SJSA1 (cell line): ENCODE results near the gene RAMP3. TPM values are rescaled to one million over a fixed set of nuclear protein-coding genes. Genes with fewer than 3 reads are reported as not detected.
"Not testable (repeated sequence)": the region's sequence is repeated elsewhere in the genome, so short reads cannot be mapped to it uniquely, and the experiment has no call there.

Source experiments
- DNase-seq, 2 experiments: peaks; one replicate each; pipeline ENCODE4 v3.0.0-alpha.2; 2015 to 2020; ENCODE audit warnings: low spot score in 2 of 2, low read depth in 1 of 2
- H3K27ac ChIP-seq: fragments of 250-450 bp; sonication (Bioruptor Pico); 2 replicates; pipeline ENCODE4 v1.5.1; 2020; ENCODE audit warnings: mild to moderate bottlenecking, moderate library complexity
- H3K27me3 ChIP-seq: fragments of 250-450 bp; sonication (Bioruptor Pico); replicated peaks from 2 replicates; pipeline ENCODE4 v1.5.1; 2020; ENCODE audit warnings: mild to moderate bottlenecking, moderate library complexity
- H3K36me3 ChIP-seq: fragments of 250-450 bp; sonication (Bioruptor Pico); 2 replicates; pipeline ENCODE4 v1.5.1; 2020; ENCODE audit warnings: mild to moderate bottlenecking
- H3K4me1 ChIP-seq: fragments of 250-450 bp; sonication (Bioruptor Pico); replicated peaks from 2 replicates; pipeline ENCODE4 v1.6.1; 2021; ENCODE audit warnings: mild to moderate bottlenecking
- H3K4me3 ChIP-seq: fragments of 250-450 bp; sonication (Bioruptor Pico); 2 replicates; pipeline ENCODE4 v1.5.1; 2020; ENCODE audit warnings: mild to moderate bottlenecking
- H3K9me3 ChIP-seq: fragments of 250-450 bp; sonication (Bioruptor Pico); replicated peaks from 2 replicates; pipeline ENCODE4 v1.5.1; 2020; ENCODE audit warnings: mild to moderate bottlenecking
- total RNA-seq: library from RNA; depleted of rRNA; stranded (reverse); fragments of >200 nt; shearing (Covaris generic); gene quantifications from 2 replicates; pipeline ENCODE4 v1.2.3, GENCODE V29; 2014

Gene RAMP3
- total RNA-seq, 1 experiment from 2014 or later: not detected

- no peak for DNase-seq
- Histone ChIP-seq H3K36me3 (no peaks in the 10 kb centered on the region), H3K4me1 (no peaks in the 10 kb centered on the region), H3K27me3 (peaks cover 4% of the 10 kb centered on the region; the same call in 1 of the 2 replicates), H3K27ac (no peak overlapping the region), H3K4me3 (no peak overlapping the region), H3K9me3 (no peaks in the 10 kb centered on the region; the same call in 1 of the 2 replicates)
These were observed 33.0 kb downstream of the RAMP3 start for GRCh38 chr7:45190406-45191165.

GRCh38 chr7:45191396-45191795 is 33.8 kb downstream of the RAMP3 start:
- Histone ChIP-seq H3K9me3 (no peaks in the 10 kb centered on the region; the same call in 1 of the 2 replicates), H3K4me1 (no peaks in the 10 kb centered on the region), H3K36me3 (no peaks in the 10 kb centered on the region), H3K27ac (no peak overlapping the region), H3K4me3 (no peak overlapping the region), H3K27me3 (peaks cover 4% of the 10 kb centered on the region; the same call in 1 of the 2 replicates)
- no peak for DNase-seq

GRCh38 chr7:45192621-45193041 is 35.0 kb downstream of the RAMP3 start:
- H3K4me1 ChIP-seq: no peaks in the 10 kb centered on the region
- H3K27me3 ChIP-seq: peaks cover 4% of the 10 kb centered on the region; the same call in 1 of the 2 replicates
- H3K4me3 ChIP-seq: no peak overlapping the region
- H3K36me3 ChIP-seq: no peaks in the 10 kb centered on the region
- no peak for DNase-seq
- no peaks in the 10 kb centered on the region; the same call in 1 of the 2 replicates for H3K9me3 ChIP-seq
- no peak overlapping the region for H3K27ac ChIP-seq

GRCh38 chr7:45193828-45194227 is 36.2 kb downstream of the RAMP3 start:
- Histone ChIP-seq H3K27me3 (peaks cover 4% of the 10 kb centered on the region; the same call in 1 of the 2 replicates), H3K4me1 (no peaks in the 10 kb centered on the region)

GRCh38 chr7:45196374-45196773 is 38.8 kb downstream of the RAMP3 start:
- Histone ChIP-seq H3K9me3 (no peaks in the 10 kb centered on the region; the same call in 1 of the 2 replicates), H3K4me1 (no peaks in the 10 kb centered on the region), H3K4me3 (no peak overlapping the region), H3K27ac (no peak overlapping the region), H3K27me3 (peaks cover 2% of the 10 kb centered on the region; the same call in 1 of the 2 replicates), H3K36me3 (no peaks in the 10 kb centered on the region)
- DNase-seq: no peak

More at GRCh38 chr7:45193828-45194227, 36.2 kb downstream of the RAMP3 start:
- Histone ChIP-seq H3K9me3 (no peaks in the 10 kb centered on the region; the same call in 1 of the 2 replicates), H3K36me3 (no peaks in the 10 kb centered on the region), H3K4me3 (no peak overlapping the region), H3K27ac (no peak overlapping the region)
- DNase-seq: no peak

- Histone ChIP-seq H3K36me3 (no peaks in the 10 kb centered on the region), H3K27me3 (no peaks in the 10 kb centered on the region), H3K4me1 (no peaks in the 10 kb centered on the region), H3K27ac (no peak overlapping the region), H3K9me3 (no peaks in the 10 kb centered on the region; the same call in 1 of the 2 replicates), H3K4me3 (no peak overlapping the region)
- DNase-seq: no peak
These were observed 39.9 kb downstream of the RAMP3 start for GRCh38 chr7:45197461-45197860.

- no peaks in the 10 kb centered on the region for H3K4me1 ChIP-seq
- no peaks in the 10 kb centered on the region; the same call in 1 of the 2 replicates for H3K27me3 ChIP-seq
- no peak for DNase-seq
- no peak overlapping the region for H3K27ac ChIP-seq
- H3K9me3 ChIP-seq: no peaks in the 10 kb centered on the region
- H3K4me3 ChIP-seq: no peak overlapping the region
- H3K36me3 ChIP-seq: no peaks in the 10 kb centered on the region
These were observed 41.4 kb downstream of the RAMP3 start for GRCh38 chr7:45198986-45199385.

- Histone ChIP-seq H3K27ac (no peak overlapping the region), H3K4me1 (no peaks in the 10 kb centered on the region), H3K36me3 (no peaks in the 10 kb centered on the region), H3K27me3 (no peaks in the 10 kb centered on the region; the same call in 1 of the 2 replicates), H3K4me3 (no peak overlapping the region), H3K9me3 (no peaks in the 10 kb centered on the region)
- DNase-seq: no peak
These were observed 41.9 kb downstream of the RAMP3 start for GRCh38 chr7:45199506-45199905.

- DNase-seq: no peak
- Histone ChIP-seq H3K27ac (no peak overlapping the region), H3K4me1 (no peaks in the 10 kb centered on the region), H3K4me3 (no peak overlapping the region), H3K27me3 (peaks cover 7% of the 10 kb centered on the region), H3K36me3 (no peaks in the 10 kb centered on the region), H3K9me3 (no peaks in the 10 kb centered on the region)
These were observed 45.0 kb downstream of the RAMP3 start for GRCh38 chr7:45202625-45203024.

- no peaks in the 10 kb centered on the region for H3K36me3 ChIP-seq
- H3K9me3 ChIP-seq: no peaks in the 10 kb centered on the region
- no peak overlapping the region for H3K4me3 ChIP-seq
- no peak overlapping the region for H3K27ac ChIP-seq
- no peaks in the 10 kb centered on the region for H3K4me1 ChIP-seq
- no peak for DNase-seq
- H3K27me3 ChIP-seq: peaks cover 11% of the 10 kb centered on the region
These were observed 45.4 kb downstream of the RAMP3 start for GRCh38 chr7:45203036-45203435.

GRCh38 chr7:45203459-45203858 is 45.9 kb downstream of the RAMP3 start:
- H3K4me1 ChIP-seq: no peaks in the 10 kb centered on the region
- no peak for DNase-seq
- H3K27me3 ChIP-seq: peaks cover 12% of the 10 kb centered on the region
- no peaks in the 10 kb centered on the region for H3K36me3 ChIP-seq
- H3K27ac ChIP-seq: no peak overlapping the region
- H3K4me3 ChIP-seq: no peak overlapping the region
- H3K9me3 ChIP-seq: no peaks in the 10 kb centered on the region

- H3K36me3 ChIP-seq: no peaks in the 10 kb centered on the region
- no peak overlapping the region for H3K4me3 ChIP-seq
- no peaks in the 10 kb centered on the region for H3K9me3 ChIP-seq
- no peak for DNase-seq
- no peak overlapping the region for H3K27ac ChIP-seq
- H3K27me3 ChIP-seq: peaks cover 12% of the 10 kb centered on the region
- H3K4me1 ChIP-seq: no peaks in the 10 kb centered on the region
These were observed 46.4 kb downstream of the RAMP3 start for GRCh38 chr7:45203936-45204445.

GRCh38 chr7:45206266-45206665 is 48.7 kb downstream of the RAMP3 start:
- H3K4me3 ChIP-seq, H3K4me1 ChIP-seq, DNase-seq, H3K9me3 ChIP-seq, H3K27ac ChIP-seq, H3K36me3 ChIP-seq: not testable (repeated sequence)
- H3K27me3 ChIP-seq: peaks cover 12% of the 10 kb centered on the region

- H3K4me1 ChIP-seq, H3K36me3 ChIP-seq, H3K4me3 ChIP-seq, H3K9me3 ChIP-seq, H3K27ac ChIP-seq, DNase-seq: not testable (repeated sequence)
- peaks cover 17% of the 10 kb centered on the region for H3K27me3 ChIP-seq
These were observed 52.3 kb downstream of the RAMP3 start for GRCh38 chr7:45209909-45210308.
